Measurements from ENCODE around the gene NSUN6. TPM values are rescaled to one million over a fixed set of nuclear protein-coding genes. Genes with fewer than 3 reads are reported as not detected.

Gene NSUN6
- total RNA-seq, 2 experiments from 2014 or later = 23.2 to 26.5 TPM

DNA sequence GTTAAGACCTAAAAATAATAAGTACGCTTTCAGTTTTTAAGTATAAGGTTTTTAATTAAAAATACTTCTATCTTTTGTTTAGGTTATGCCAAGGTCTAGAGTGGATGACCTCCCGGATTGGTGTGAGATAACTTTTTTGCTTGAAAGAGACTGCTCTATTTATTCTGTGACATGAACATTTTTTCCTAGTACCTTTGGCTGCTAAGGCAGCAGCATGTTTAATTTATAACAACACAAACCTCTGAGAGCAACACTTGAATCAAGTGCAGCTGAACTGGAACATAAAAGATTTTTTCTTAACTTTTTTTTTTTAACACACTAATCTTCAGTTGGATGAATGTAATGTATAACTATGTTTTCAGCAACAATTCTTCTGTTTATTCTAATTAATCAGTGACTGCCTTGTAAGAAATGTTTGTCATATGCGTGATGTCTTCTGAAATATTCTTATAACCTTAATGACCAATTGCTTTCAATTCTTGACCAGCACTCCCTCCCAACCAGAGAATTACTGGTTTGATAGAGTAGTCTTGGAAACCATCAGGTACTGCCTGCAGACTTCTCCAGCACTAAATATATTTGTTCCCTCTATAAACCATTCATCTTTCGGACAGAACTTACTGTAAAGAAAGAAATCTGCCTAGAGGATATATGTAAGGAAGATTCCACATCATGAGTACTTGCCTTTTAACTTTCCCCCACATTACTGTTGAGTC, 23.9 kb upstream of the NSUN6 start:
- POLR2A ChIA-PET = no interaction called here
- DNase-seq = no peak
- no peaks in the 10 kb centered on the region for H3K9me3 Mint-ChIP-seq
- H3K4me1 Mint-ChIP-seq = no peaks in the 10 kb centered on the region
- no peak for ATAC-seq (ENCODE audit: low read depth)
- H3K27me3 Mint-ChIP-seq = no peaks in the 10 kb centered on the region
- peaks cover 24% of the 10 kb centered on the region for H3K36me3 Mint-ChIP-seq
- H3K27ac Mint-ChIP-seq = no peak overlapping the region
- no peak overlapping the region for H3K4me3 Mint-ChIP-seq

- Mint-ChIP-seq H3K27ac (no peak overlapping the region), H3K27me3 (no peaks in the 10 kb centered on the region), H3K9me3 (no peaks in the 10 kb centered on the region), H3K36me3 (peaks cover 29% of the 10 kb centered on the region), H3K4me1 (peaks cover 10% of the 10 kb centered on the region), H3K4me3 (no peak overlapping the region)
- POLR2A ChIA-PET = no interaction called here
- ATAC-seq (ENCODE audit: low read depth) (no peak), DNase-seq (no peak)
Measured at GRCh38 chr10:18668026-18668425, 16.6 kb upstream of the NSUN6 start.

- no peak for ATAC-seq (ENCODE audit: low read depth)
- POLR2A ChIA-PET = no interaction called here
- no peak for DNase-seq
- H3K9me3 Mint-ChIP-seq = no peaks in the 10 kb centered on the region
- peaks cover 12% of the 10 kb centered on the region for H3K4me1 Mint-ChIP-seq
- peaks cover 29% of the 10 kb centered on the region for H3K36me3 Mint-ChIP-seq
- H3K27ac Mint-ChIP-seq = no peak overlapping the region
- no peak overlapping the region for H3K4me3 Mint-ChIP-seq
- no peaks in the 10 kb centered on the region for H3K27me3 Mint-ChIP-seq
Measured at GRCh38 chr10:18666810-18667209, 15.4 kb upstream of the NSUN6 start.

GRCh38 chr10:18665815-18666558, 14.6 kb upstream of the NSUN6 start:
- DNase-seq (no peak), ATAC-seq (ENCODE audit: low read depth) (no peak)
- no peak overlapping the region for H3K4me3 Mint-ChIP-seq
- H3K27ac Mint-ChIP-seq = no peak overlapping the region
- POLR2A ChIA-PET = no interaction called here
- peaks cover 33% of the 10 kb centered on the region for H3K36me3 Mint-ChIP-seq
- peaks cover 19% of the 10 kb centered on the region for H3K4me1 Mint-ChIP-seq
- no peaks in the 10 kb centered on the region for H3K27me3 Mint-ChIP-seq
- no peaks in the 10 kb centered on the region for H3K9me3 Mint-ChIP-seq

GRCh38 chr10:18664841-18665478, 13.6 kb upstream of the NSUN6 start:
- peaks cover 29% of the 10 kb centered on the region for H3K36me3 Mint-ChIP-seq
- no peaks in the 10 kb centered on the region for H3K9me3 Mint-ChIP-seq
- no peak overlapping the region for H3K4me3 Mint-ChIP-seq
- POLR2A ChIA-PET = no interaction called here
- DNase-seq (no peak), ATAC-seq (ENCODE audit: low read depth) (no peak)
- peaks cover 19% of the 10 kb centered on the region for H3K4me1 Mint-ChIP-seq
- no peaks in the 10 kb centered on the region for H3K27me3 Mint-ChIP-seq
- H3K27ac Mint-ChIP-seq = no peak overlapping the region

- H3K4me3 Mint-ChIP-seq = peak overlapping the region; percentile 78
- DNase-seq (no peak), ATAC-seq (ENCODE audit: low read depth) (no peak)
- POLR2A ChIA-PET = no interaction called here
- peak overlapping the region; percentile 42 for H3K27ac Mint-ChIP-seq
- peaks cover 16% of the 10 kb centered on the region for H3K4me1 Mint-ChIP-seq
- H3K36me3 Mint-ChIP-seq = peaks cover 19% of the 10 kb centered on the region
- H3K9me3 Mint-ChIP-seq = no peaks in the 10 kb centered on the region
- no peaks in the 10 kb centered on the region for H3K27me3 Mint-ChIP-seq
Measured at GRCh38 chr10:18660816-18661431, 9.5 kb upstream of the NSUN6 start.

DNA sequence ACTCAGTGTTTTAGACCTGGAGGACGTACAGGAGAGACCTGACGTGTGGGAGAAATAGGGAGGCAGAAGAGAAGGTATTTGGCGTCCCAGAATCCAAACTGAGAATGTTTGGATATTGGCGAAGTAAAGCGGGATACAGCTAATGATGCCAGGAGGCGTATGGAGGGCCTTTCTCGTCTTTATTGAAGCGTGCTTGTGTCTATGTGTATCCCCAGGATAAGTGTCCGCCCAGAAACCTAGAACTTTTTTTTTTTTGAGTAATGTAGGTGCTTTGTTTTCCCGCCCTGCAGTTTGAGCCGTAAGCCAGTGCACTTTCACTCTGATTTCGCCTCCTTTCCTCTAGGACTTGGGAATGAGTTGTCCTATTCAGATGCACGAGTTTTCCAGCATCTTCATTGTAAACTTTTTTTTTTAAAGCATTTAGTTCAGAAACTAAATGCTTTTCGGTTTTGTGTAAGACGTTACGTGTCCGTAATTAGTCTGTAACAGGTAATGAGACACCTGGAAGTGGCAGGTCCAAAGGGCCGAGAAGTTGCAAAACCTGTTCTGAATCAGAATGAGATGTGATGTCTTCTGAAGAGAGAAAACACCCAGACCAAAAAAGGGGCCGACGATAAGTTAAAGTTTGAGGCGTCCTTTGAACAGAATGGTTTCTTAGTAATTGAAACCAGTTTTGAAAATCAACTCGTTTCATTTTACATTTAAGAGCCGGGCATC, 8.6 kb upstream of the NSUN6 start:
- Mint-ChIP-seq H3K4me1 (peaks cover 10% of the 10 kb centered on the region), H3K27ac (peak overlapping the region; percentile 95), H3K9me3 (no peaks in the 10 kb centered on the region), H3K27me3 (no peaks in the 10 kb centered on the region), H3K36me3 (peaks cover 16% of the 10 kb centered on the region), H3K4me3 (peak overlapping the region; percentile 99)
- DNase-seq (no peak), ATAC-seq (ENCODE audit: low read depth) (peak; percentile 16)
- POLR2A ChIA-PET = interaction anchor here (1.3 to 2.1 kb wide), 4 partner anchors 10 to 1842 kb away, joined by 4 to 25 read pairs (median 6); partner anchors contain the start of gene RSU1

GRCh38 chr10:18659125-18659818, 7.9 kb upstream of the NSUN6 start, which contains the start of gene ARL5B:
ARL5B (plus strand) TSS chr10:18659431; CDS start chr10:18659638, 207 bp downstream.
- peaks cover 18% of the 10 kb centered on the region for H3K36me3 Mint-ChIP-seq
- H3K9me3 Mint-ChIP-seq = no peaks in the 10 kb centered on the region
- POLR2A ChIA-PET = interaction anchor here (0.8 to 2.1 kb wide), 5 partner anchors 9 to 1842 kb away, joined by 4 to 25 read pairs (median 5); partner anchors contain the start of gene RSU1
- H3K4me3 Mint-ChIP-seq = peak within 1 kb of the TSS; percentile 99
- peak within 1 kb of the TSS; percentile 95 for H3K27ac Mint-ChIP-seq
- H3K4me1 Mint-ChIP-seq = peaks cover 10% of the 10 kb centered on the region
- ATAC-seq (ENCODE audit: low read depth) (peak; percentile 96), DNase-seq (peak; percentile 91)
- no peaks in the 10 kb centered on the region for H3K27me3 Mint-ChIP-seq

- POLR2A ChIA-PET = interaction anchor here (0.8 to 2.1 kb wide), 5 partner anchors 9 to 1841 kb away, joined by 4 to 25 read pairs (median 5); partner anchors contain the start of gene RSU1
- Mint-ChIP-seq H3K9me3 (no peaks in the 10 kb centered on the region), H3K36me3 (peaks cover 20% of the 10 kb centered on the region), H3K4me1 (peaks cover 10% of the 10 kb centered on the region), H3K27me3 (no peaks in the 10 kb centered on the region), H3K4me3 (peak overlapping the region; percentile 99), H3K27ac (peak overlapping the region; percentile 95)
- ATAC-seq (ENCODE audit: low read depth) (no peak), DNase-seq (peak; percentile 39)
Measured at GRCh38 chr10:18658271-18659124, 7.1 kb upstream of the NSUN6 start.

- ATAC-seq (ENCODE audit: low read depth) (no peak), DNase-seq (no peak)
- Mint-ChIP-seq H3K36me3 (peaks cover 21% of the 10 kb centered on the region), H3K9me3 (no peaks in the 10 kb centered on the region), H3K4me1 (peaks cover 15% of the 10 kb centered on the region), H3K27ac (no peak overlapping the region), H3K4me3 (no peak overlapping the region), H3K27me3 (no peaks in the 10 kb centered on the region)
- POLR2A ChIA-PET = no interaction called here
Measured at GRCh38 chr10:18656724-18657123, 5.3 kb upstream of the NSUN6 start.

- POLR2A ChIA-PET = no interaction called here
- no peak overlapping the region for H3K4me3 Mint-ChIP-seq
- DNase-seq (no peak), ATAC-seq (ENCODE audit: low read depth) (no peak)
- H3K27ac Mint-ChIP-seq = no peak overlapping the region
- no peaks in the 10 kb centered on the region for H3K27me3 Mint-ChIP-seq
- H3K4me1 Mint-ChIP-seq = peaks cover 28% of the 10 kb centered on the region
- H3K9me3 Mint-ChIP-seq = no peaks in the 10 kb centered on the region
- H3K36me3 Mint-ChIP-seq = peaks cover 11% of the 10 kb centered on the region
Measured at GRCh38 chr10:18653112-18653511, 1.7 kb upstream of the NSUN6 start.

Measured in activated naive CD8-positive, alpha-beta T cell treated with anti-CD3 and anti-CD28 coated beads, Interleukin-2, amount 10 ng/mL, durations not matched to agents 7 days and 5 days (primary cell).